Uterus (tissue), 4 donors: ENCODE measurements around the gene C9orf85. TPM values are rescaled to one million over a fixed set of nuclear protein-coding genes. Genes with fewer than 3 reads are reported as not detected.
"Not testable (repeated sequence)": the region's sequence is repeated elsewhere in the genome, so short reads cannot be mapped to it uniquely, and the experiment has no call there.

Experiments used
- DNase-seq, 2 donors: peaks; one replicate each; pipeline ENCODE4 v3.0.0-alpha.2; 2019 to 2020
- H3K27ac ChIP-seq, 2 donors: fragments of 200-600 bp; sonication (generic); 1 replicate in 1 of 2; 2 replicates in 1 of 2; pipeline ENCODE4 v1.5.1; 2016 to 2018
- H3K27me3 ChIP-seq, 2 donors: fragments of 200-600 bp; sonication (generic); one replicate each; pipeline ENCODE4 v1.5.1; 2018 to 2019; ENCODE audit warnings: control low read depth in 1 of 2
- H3K36me3 ChIP-seq, 2 donors: fragments of 200-600 bp; sonication (generic); one replicate each; pipeline ENCODE4 v1.5.1; 2019; ENCODE audit warnings: control low read depth in 1 of 2
- H3K4me1 ChIP-seq, 2 donors: fragments of 200-600 bp; sonication (generic); one replicate each; pipeline ENCODE4 v1.5.1; 2018 to 2019; ENCODE audit warnings: control low read depth in 1 of 2
- H3K4me3 ChIP-seq, 2 donors: fragments of 200-600 bp; sonication (generic); 1 replicate in 1 of 2; 2 replicates in 1 of 2; pipeline ENCODE4 v1.5.1; 2018 to 2019; ENCODE audit warnings: mild to moderate bottlenecking in 1 of 2
- H3K9me3 ChIP-seq, 2 donors: fragments of 200-600 bp; sonication (generic); one replicate each; pipeline ENCODE4 v1.5.1; 2019; ENCODE audit warnings: control low read depth in 1 of 2
- POLR2A ChIP-seq, 2 donors: fragments of 450-650 bp; IDR thresholded peaks; one replicate each; pipeline ENCODE4 v1.6.1; 2016; ENCODE audit warnings: antibody characterized with exemption in 2 of 2, mild to moderate bottlenecking in 1 of 2, moderate library complexity in 1 of 2
- intact Hi-C: fragments of 100-400 bp; cut with DNase I; formaldehyde crosslinking; loops from one replicate; pipeline ENCODE4 v1.15.1; 2023; ENCODE audit warnings: low total_unique reads
- total RNA-seq, 4 donors: library from RNA; depleted of rRNA in 3 of 4; stranded (reverse); fragments of >200 nt in 3 of 4; gene quantifications; one replicate each; pipeline versions ENCODE4 v1.1.0 to v1.2.4, GENCODE V29; 2014 to 2023
- TF ChIP-seq, protein P1 (sequence below), 4 experiments: fragments of 200-600 bp in 2 of 4; fragments of 450-650 bp in 2 of 4; sonication (generic) in 2 of 4; IDR thresholded peaks; one replicate each; pipeline ENCODE4 v1.5.1; 2016 to 2019; ENCODE audit warnings: antibody characterized with exemption in 4 of 4, mild to moderate bottlenecking in 2 of 4, moderate library complexity in 1 of 4
- donor health status: DM: yes; HTN: yes; CAD: no.

Gene C9orf85
- total RNA-seq, 4 donors from 2014 or later, result 8.2 to 22.0 (median 15.9) TPM

DNA sequence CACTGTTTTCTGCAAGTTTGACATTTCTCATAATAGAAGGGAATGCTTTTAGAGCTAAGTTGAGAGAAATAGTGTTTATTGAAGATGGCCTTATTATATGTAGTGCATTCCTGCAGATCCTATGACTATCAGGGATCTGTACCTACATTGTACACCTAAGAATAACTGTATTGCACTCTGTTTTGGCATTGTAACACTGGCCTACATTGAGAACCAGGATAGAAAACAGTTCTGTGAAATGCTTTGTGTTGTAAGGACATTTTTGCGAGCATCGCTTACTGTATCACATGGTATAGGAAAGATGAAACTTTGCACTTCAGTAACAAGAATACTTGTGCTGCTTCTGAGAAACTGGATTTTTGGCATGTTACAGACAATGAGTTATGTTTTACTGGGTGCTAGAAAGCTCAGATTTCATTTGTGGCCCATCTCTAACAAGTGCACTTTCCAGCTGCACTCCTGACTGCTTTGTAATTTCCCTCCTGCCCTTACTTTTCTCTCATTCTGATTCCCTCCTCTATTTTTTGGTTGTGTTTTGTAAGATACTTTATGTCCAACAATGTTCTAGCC, 30.6 kb downstream of the C9orf85 start:
- Histone ChIP-seq H3K27me3 (no peaks in the 10 kb centered on the region), H3K27ac (no peak overlapping the region), H3K9me3 (no peaks in the 10 kb centered on the region), H3K36me3 (no peaks in the 10 kb centered on the region), H3K4me3 (no peak overlapping the region), H3K4me1 (no peaks in the 10 kb centered on the region)
- DNase-seq, result no peak
- TF ChIP-seq, protein P1, sequence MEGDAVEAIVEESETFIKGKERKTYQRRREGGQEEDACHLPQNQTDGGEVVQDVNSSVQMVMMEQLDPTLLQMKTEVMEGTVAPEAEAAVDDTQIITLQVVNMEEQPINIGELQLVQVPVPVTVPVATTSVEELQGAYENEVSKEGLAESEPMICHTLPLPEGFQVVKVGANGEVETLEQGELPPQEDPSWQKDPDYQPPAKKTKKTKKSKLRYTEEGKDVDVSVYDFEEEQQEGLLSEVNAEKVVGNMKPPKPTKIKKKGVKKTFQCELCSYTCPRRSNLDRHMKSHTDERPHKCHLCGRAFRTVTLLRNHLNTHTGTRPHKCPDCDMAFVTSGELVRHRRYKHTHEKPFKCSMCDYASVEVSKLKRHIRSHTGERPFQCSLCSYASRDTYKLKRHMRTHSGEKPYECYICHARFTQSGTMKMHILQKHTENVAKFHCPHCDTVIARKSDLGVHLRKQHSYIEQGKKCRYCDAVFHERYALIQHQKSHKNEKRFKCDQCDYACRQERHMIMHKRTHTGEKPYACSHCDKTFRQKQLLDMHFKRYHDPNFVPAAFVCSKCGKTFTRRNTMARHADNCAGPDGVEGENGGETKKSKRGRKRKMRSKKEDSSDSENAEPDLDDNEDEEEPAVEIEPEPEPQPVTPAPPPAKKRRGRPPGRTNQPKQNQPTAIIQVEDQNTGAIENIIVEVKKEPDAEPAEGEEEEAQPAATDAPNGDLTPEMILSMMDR (IDR thresholded peaks at IDR 0.05), result no peak
- TF ChIP-seq POLR2A (IDR thresholded peaks at IDR 0.05), result no peak
- intact Hi-C loops, result no loop called here

DNA sequence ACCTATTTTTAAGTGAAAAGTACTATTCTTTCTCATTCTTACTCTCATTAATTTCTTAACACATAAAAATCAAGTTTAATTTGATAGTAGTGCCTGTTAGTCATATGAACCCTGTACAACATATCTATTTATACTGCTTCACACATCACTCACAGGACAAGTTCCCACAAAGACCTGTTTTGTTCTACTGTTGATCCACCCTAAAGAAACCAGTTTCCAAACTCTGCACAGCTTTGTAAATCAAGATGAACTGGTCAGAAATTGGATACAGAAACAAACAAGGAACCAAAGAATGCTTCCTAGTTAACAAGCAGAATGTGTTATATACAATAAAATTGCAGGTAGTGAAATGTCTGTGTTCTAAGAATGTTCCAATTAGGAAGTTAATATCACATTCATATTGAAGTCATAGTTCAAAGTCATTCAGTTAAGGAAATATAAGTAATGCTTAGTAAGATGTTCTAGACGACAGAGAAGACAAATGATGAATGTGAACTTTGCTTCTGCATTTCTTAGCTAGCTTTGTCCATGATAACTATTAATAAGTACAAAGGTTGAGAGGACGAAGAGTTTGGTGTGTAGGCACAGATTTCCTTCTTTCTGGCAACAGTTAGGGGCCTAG, 33.4 kb downstream of the C9orf85 start:
- H3K36me3 ChIP-seq, result no peaks in the 10 kb centered on the region
- no peak for DNase-seq
- no peaks in the 10 kb centered on the region for H3K27me3 ChIP-seq
- TF ChIP-seq POLR2A (IDR thresholded peaks at IDR 0.05), result no peak
- TF ChIP-seq, protein P1 (IDR thresholded peaks at IDR 0.05), result no peak
- H3K4me1 ChIP-seq, result no peaks in the 10 kb centered on the region
- H3K4me3 ChIP-seq, result no peak overlapping the region
- intact Hi-C loops, result no loop called here
- no peak overlapping the region for H3K27ac ChIP-seq
- H3K9me3 ChIP-seq, result no peaks in the 10 kb centered on the region

DNA sequence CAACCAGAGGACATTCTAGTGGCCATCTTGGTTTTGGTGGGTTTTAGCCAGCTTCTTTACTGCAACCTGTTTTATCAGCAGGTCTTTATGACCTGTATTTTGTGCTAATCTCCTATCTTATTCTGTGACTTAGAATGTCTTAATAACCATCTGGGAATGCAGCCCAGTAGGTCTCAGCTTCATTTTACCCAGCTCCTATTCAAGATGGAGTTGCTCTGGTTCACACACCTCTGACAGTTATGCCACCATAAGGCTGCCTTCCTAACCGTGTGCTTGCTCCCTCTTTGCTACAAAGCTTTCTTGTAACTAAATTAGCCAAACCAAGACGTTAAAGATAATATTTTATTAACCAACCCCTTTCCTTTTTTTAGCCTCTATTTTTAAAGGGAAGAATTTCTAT, 43.2 kb downstream of the C9orf85 start:
- intact Hi-C loops, H3K27ac ChIP-seq, H3K4me1 ChIP-seq, H3K36me3 ChIP-seq, DNase-seq, H3K4me3 ChIP-seq, H3K9me3 ChIP-seq, H3K27me3 ChIP-seq: not testable (repeated sequence)

DNA sequence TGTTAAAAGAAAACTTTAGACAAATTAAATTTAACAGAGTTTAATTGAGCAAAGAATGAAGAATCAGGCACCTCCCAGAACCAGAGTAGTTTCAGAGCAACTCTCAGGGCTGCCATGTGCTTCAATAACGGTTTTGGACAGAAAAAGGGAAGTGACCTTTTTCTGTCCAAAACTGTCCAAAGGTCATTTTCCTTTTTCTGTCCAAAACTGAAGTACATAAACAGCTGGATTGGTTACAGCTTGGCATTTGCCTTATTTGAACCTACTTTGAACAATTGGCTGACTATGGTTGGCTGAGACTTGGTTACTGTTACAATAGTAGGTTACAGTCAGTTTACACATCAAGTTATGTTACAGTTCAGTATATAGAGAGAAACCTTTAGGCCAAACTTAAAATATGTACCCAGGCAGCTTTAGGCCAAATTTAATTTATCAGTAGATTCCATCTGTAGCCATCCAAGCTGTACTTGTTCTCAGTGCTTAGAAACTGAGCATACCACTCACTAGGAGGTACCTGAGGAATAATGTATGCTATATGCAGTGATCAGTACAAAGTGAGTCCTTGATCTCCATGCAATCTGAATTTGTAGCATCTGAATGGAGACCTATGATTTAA, 44.0 kb downstream of the C9orf85 start:
- Histone ChIP-seq H3K27ac (no peak overlapping the region), H3K9me3 (no peaks in the 10 kb centered on the region), H3K4me3 (no peak overlapping the region), H3K4me1 (no peaks in the 10 kb centered on the region), H3K36me3 (no peaks in the 10 kb centered on the region), H3K27me3 (no peaks in the 10 kb centered on the region)
- DNase-seq, result no peak
- no peak for TF ChIP-seq POLR2A (IDR thresholded peaks at IDR 0.05)
- TF ChIP-seq, protein P1 (IDR thresholded peaks at IDR 0.05), result no peak
- intact Hi-C loops, result no loop called here

DNA sequence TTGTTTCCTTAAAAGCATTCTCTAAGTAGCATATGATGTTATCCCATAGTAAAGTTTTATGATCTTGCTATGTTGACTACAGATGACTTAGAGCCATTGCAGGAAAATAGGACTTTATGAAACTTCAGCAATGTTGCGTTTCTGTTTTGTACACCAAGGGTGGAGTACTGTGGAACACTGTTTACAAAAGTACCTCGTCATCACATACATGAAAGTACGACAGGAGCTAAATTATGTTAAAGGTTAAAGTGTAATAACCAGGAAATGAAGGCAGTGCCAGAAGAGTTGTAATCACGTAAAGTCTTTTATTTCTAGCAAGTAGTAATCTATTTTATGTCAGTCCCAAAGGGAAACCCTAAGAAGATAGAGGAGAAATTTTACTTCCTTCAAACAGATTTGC, 50.9 kb downstream of the C9orf85 start:
- H3K4me3 ChIP-seq, result no peak overlapping the region
- H3K27me3 ChIP-seq, result no peaks in the 10 kb centered on the region
- intact Hi-C loops, result no loop called here
- H3K4me1 ChIP-seq, result no peaks in the 10 kb centered on the region
- TF ChIP-seq, protein P1 (IDR thresholded peaks at IDR 0.05), result no peak
- no peak for TF ChIP-seq POLR2A (IDR thresholded peaks at IDR 0.05)
- H3K36me3 ChIP-seq, result no peaks in the 10 kb centered on the region
- no peak overlapping the region for H3K27ac ChIP-seq
- H3K9me3 ChIP-seq, result no peaks in the 10 kb centered on the region
- DNase-seq, result no peak

DNA sequence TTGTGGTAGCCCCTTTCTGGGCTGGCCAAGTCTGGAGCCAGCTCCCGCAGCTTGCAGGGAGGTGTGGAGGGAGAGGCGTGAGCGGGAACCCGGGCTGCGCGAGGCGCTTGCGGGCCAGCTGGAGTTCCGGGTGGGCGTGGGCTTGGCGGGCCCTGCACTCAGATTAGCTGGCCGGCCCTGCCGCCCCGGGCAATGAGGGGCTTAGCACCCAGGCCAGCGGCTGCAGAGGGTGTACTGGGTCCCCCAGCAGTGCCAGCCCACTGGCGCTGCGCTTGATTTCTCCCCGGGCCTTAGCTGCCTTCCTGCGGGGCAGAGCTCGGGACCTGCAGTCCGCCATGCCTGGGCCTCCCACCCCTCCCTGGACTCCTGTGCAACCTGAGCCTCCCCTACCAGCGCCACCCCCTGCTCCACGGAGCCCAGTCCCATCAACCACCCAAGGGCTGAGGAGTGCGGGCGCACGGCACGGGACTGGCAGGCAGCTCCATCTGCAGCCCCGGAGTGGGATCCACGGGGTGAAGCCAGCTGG, 52.1 kb downstream of the C9orf85 start:
- H3K9me3 ChIP-seq, H3K27me3 ChIP-seq, H3K36me3 ChIP-seq, H3K4me1 ChIP-seq, H3K27ac ChIP-seq, intact Hi-C loops, DNase-seq, H3K4me3 ChIP-seq: not testable (repeated sequence)
